Fibroblast of lung (primary cell): ENCODE results near the gene NDC80.

ENCODE experiments used
- CTCF ChIP-seq, 2 donors: IDR thresholded peaks in 1 of 2; conservative IDR thresholded peaks in 1 of 2; 1 replicate in 1 of 2; 2 replicates in 1 of 2; pipeline ENCODE4 v1.5.1; 2011 to 2012; ENCODE audit warnings: low read length in 2 of 2, control low read depth in 1 of 2, inconsistent platforms in 1 of 2, low read depth in 1 of 2, mild to moderate bottlenecking in 1 of 2
- EZH2 ChIP-seq: IDR thresholded peaks from 2 replicates; pipeline ENCODE4 v1.5.1; 2012; ENCODE audit warnings: low read length, control low read depth, mild to moderate bottlenecking; ENCODE audit errors: missing control alignments

- TF ChIP-seq CTCF (conservative IDR thresholded peaks at IDR 0.05 in 1 of 2, IDR thresholded peaks at IDR 0.05 in 1 of 2; ENCODE audit: low read depth in 1 of 2, low read length in 2 of 2): no peak
- TF ChIP-seq EZH2: no peak
Observed at GRCh38 chr18:2655954-2656236, 84.5 kb downstream of the NDC80 start.
